Measurements from ENCODE around the gene B3GNT7.

DNA sequence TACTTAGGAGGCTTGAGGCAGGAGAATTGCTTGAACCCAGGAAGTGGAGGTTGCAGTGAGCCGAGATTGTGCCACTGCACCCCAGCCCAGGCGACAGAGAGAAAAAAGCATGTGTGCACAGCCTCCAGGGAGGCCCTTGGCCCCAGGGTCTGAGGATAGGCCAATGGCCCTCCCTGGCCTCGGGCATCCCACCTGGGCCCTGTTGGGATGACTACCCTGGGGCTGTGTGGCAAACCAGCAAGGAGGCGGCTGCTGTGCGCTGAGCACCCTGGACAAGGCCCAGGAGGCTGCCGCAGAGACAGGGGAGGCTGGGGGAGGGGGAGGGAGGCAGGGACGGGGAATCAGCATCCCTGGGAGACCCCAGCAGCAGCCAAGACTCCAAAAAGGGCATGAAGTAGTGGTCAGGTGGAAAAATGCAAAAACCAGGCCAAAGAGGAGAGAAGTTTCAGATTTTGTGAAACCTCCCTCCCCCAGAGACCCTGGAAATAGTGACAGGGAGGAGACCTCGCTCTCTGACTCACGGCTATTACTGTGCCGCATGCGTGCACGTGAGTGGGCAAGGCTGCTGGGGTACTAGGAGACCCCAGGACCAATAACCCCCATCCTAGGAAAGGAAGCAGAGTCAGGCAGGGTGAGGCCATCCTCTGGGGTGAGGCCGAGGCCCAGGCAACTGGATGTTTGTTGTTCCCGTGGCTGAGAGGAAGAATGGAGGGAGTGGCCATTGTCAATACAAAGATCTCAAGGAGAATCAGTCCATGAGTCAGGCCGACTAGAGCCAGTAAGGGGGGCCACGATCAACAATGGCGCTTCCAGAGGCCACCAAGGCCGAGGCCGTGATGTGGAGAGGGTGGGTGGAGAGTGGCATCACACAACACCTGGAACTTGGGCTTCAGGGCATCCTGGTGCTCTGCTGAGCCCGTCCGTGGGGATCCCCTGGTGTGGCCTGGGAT, 16.0 kb upstream of the B3GNT7 start:
- no peak for TF ChIP-seq EZH2 (IDR thresholded peaks at IDR 0.05; ENCODE audit: insufficient read depth, poor library complexity, severe bottlenecking)
- no peak for TF ChIP-seq EZH2phosphoT487 (IDR thresholded peaks at IDR 0.05; ENCODE audit: insufficient read depth, low read depth)

Data from GM23248 (cell line).